ENCODE measurements around the gene RNF214.

DNA sequence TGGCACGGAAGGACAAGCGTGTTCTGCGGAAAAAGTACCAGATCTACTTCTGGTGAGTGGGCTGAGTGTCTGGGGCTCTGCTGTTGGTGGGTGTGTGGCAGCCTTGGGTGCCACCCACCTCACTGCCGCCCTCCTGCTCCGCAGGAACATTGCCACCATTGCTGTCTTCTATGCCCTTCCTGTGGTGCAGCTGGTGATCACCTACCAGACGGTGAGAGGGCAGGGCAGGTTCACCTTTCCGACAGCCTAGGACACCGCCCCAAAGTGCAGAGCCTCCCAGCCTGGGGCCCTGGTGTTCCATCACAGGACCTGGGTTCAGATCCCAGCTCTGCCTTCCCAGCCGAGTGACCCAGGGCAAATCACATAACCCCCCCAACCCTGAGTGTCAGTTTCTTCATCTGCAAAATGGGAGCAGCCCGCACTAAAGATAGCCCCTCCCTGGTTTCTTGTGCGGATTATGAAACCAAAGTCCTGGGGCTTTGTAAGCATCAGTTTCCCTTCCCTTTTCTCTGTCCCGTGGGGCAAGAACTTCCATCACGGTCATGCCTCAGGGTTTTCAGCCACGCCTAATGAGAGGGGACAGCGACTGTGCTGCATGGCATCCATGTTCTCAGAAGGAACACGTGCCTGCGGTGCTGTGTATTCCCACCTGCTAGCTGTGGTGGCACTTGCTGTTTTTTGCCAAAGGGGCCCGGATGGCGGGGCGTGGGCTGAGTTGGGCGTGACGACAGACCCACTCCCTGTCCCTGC is 43.1 kb upstream of the RNF214 start:
- TF ChIP-seq EZH2 (IDR thresholded peaks at IDR 0.05; ENCODE audit: borderline replicate concordance, low read depth, low read length, poor library complexity, severe bottlenecking): no peak
- TF ChIP-seq, protein P1, sequence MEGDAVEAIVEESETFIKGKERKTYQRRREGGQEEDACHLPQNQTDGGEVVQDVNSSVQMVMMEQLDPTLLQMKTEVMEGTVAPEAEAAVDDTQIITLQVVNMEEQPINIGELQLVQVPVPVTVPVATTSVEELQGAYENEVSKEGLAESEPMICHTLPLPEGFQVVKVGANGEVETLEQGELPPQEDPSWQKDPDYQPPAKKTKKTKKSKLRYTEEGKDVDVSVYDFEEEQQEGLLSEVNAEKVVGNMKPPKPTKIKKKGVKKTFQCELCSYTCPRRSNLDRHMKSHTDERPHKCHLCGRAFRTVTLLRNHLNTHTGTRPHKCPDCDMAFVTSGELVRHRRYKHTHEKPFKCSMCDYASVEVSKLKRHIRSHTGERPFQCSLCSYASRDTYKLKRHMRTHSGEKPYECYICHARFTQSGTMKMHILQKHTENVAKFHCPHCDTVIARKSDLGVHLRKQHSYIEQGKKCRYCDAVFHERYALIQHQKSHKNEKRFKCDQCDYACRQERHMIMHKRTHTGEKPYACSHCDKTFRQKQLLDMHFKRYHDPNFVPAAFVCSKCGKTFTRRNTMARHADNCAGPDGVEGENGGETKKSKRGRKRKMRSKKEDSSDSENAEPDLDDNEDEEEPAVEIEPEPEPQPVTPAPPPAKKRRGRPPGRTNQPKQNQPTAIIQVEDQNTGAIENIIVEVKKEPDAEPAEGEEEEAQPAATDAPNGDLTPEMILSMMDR (conservative IDR thresholded peaks at IDR 0.05; ENCODE audit: low read depth, low read length): no peak
